Loucy (cell line): ENCODE results near the gene FAM83D.

Source experiments
- EZH2phosphoT487 ChIP-seq: fragments of 200-600 bp; IDR thresholded peaks from 2 replicates; pipeline ENCODE4 v1.6.1; 2018; ENCODE audit warnings: antibody characterized with exemption, mild to moderate bottlenecking, moderate library complexity, borderline replicate concordance
- TF ChIP-seq, protein P1 (sequence below): fragments of 200-600 bp; sonication (generic); conservative IDR thresholded peaks from 2 replicates; pipeline ENCODE4 v1.5.1; 2014; ENCODE audit warnings: mild to moderate bottlenecking, antibody characterized with exemption, low read length

DNA sequence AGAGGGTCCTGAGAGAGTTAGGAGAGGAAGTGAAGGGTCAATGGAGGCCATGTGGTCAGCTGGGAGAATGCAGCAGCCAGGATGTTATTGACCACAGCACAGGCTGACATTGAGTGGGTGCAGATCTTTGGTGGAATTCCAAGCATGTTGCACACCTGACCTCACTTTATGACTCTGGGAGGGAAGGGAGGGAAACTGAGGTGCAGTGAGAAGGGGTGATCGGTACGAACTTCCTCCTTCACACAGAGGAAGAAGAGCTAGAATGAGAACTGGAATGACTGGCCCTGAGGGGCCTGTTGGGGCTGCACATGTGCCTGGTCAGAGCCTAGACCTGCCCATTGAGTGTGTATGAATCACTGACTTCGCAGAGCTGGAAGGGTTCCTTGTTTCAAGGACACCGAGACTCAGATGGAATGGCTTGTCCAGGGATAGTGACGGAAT is 9.8 kb downstream of the FAM83D start:
- TF ChIP-seq, protein P1, sequence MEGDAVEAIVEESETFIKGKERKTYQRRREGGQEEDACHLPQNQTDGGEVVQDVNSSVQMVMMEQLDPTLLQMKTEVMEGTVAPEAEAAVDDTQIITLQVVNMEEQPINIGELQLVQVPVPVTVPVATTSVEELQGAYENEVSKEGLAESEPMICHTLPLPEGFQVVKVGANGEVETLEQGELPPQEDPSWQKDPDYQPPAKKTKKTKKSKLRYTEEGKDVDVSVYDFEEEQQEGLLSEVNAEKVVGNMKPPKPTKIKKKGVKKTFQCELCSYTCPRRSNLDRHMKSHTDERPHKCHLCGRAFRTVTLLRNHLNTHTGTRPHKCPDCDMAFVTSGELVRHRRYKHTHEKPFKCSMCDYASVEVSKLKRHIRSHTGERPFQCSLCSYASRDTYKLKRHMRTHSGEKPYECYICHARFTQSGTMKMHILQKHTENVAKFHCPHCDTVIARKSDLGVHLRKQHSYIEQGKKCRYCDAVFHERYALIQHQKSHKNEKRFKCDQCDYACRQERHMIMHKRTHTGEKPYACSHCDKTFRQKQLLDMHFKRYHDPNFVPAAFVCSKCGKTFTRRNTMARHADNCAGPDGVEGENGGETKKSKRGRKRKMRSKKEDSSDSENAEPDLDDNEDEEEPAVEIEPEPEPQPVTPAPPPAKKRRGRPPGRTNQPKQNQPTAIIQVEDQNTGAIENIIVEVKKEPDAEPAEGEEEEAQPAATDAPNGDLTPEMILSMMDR: no peak
- no peak for TF ChIP-seq EZH2phosphoT487
